ENCODE data around the gene SERPINB12.

SERPINB12 gene

GRCh38 chr18:63590966-63591695 is 49.0 kb downstream of the SERPINB12 start:
- H3K4me3 ChIP-seq (ENCODE audit: low read length) = no peak overlapping the region
- no peak for DNase-seq (ENCODE audit: low read depth, low spot score)

GRCh38 chr18:63591725-63592124 is 49.6 kb downstream of the SERPINB12 start:
- no peak for DNase-seq (ENCODE audit: low read depth, low spot score)
- no peak overlapping the region for H3K4me3 ChIP-seq (ENCODE audit: low read length)

DNA sequence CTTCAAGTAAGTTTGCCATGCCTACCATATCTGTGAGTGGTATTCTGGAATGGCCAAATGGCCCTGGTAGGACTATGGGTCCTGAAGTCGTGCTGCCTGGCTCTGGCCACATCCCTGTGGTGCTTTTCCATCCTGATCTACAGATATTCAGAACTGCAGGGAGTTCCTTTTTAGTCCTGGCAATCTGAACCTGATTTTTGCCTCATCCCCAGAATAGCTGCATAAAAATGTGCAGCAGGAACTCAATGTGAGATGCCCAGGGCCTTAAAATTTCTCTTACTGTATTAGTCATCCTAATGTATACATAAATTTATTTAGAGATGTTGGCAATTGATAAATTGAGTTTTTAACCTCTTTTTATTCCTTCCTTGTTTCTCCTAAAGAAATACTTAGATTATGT is 50.3 kb downstream of the SERPINB12 start:
- no peak for DNase-seq (ENCODE audit: low read depth, low spot score)
- H3K4me3 ChIP-seq (ENCODE audit: low read length) = no peak overlapping the region

DNA sequence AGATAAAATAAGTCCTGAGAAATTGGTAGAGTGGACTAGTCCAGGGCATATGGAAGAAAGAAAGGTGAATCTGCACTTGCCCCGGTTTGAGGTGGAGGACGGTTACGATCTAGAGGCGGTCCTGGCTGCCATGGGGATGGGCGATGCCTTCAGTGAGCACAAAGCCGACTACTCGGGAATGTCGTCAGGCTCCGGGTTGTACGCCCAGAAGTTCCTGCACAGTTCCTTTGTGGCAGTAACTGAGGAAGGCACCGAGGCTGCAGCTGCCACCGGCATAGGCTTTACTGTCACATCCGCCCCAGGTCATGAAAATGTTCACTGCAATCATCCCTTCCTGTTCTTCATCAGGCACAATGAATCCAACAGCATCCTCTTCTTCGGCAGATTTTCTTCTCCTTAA is 54.8 kb downstream of the SERPINB12 start:
- H3K4me3 ChIP-seq (ENCODE audit: low read length) = no peak overlapping the region
- DNase-seq (ENCODE audit: low read depth, low spot score) = no peak

DNA sequence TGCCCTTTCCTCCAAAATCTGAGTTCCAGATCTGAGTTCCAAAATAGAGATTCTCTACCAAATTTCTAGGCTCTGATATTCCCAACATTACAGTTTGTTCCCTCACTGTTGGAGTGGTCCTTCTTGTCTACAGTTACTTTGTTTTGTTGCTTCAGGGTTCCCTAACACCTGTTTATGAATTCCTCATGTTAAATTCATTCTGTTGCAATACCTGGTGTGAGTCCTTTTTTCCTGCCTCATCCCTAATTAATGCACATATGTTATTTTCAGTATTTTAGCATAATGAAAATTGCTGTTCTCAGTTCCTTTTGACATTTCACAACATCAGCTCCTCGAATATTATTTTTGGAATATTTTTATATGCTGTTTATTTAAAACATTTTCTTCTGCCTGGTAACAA is 61.2 kb downstream of the SERPINB12 start:
- no peak for DNase-seq (ENCODE audit: low read depth, low spot score)
- H3K4me3 ChIP-seq (ENCODE audit: low read length) = no peak overlapping the region

DNA sequence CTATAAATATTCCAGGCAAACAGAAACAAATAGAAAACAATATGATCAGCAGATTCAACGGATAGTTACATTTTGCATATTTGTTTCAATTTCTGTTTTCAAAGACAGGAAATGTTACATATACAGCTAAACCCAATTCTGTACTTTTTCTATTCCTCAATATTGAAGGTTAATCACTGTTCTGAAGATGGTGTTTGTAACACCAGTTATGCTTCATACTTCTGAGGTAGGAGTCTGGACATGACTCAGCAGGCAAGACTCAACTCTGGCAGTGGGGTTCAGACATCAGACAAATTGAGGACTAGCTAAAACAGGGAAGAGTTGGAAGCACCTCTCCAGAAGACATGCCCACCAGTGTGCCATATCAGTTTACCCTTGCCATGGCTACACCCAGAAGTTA is 61.6 kb downstream of the SERPINB12 start:
- no peak overlapping the region for H3K4me3 ChIP-seq (ENCODE audit: low read length)
- DNase-seq (ENCODE audit: low read depth, low spot score) = no peak

GRCh38 chr18:63604791-63605567 is 62.8 kb downstream of the SERPINB12 start:
- DNase-seq (ENCODE audit: low read depth, low spot score) = no peak
- no peak overlapping the region for H3K4me3 ChIP-seq (ENCODE audit: low read length)

GRCh38 chr18:63606526-63606925 is 64.4 kb downstream of the SERPINB12 start:
- no peak overlapping the region for H3K4me3 ChIP-seq (ENCODE audit: low read length)
- DNase-seq (ENCODE audit: low read depth, low spot score) = no peak

- no peak for DNase-seq (ENCODE audit: low read depth, low spot score)
- no peak overlapping the region for H3K4me3 ChIP-seq (ENCODE audit: low read length)
Observed at GRCh38 chr18:63613420-63613819, 71.3 kb downstream of the SERPINB12 start.

DNA sequence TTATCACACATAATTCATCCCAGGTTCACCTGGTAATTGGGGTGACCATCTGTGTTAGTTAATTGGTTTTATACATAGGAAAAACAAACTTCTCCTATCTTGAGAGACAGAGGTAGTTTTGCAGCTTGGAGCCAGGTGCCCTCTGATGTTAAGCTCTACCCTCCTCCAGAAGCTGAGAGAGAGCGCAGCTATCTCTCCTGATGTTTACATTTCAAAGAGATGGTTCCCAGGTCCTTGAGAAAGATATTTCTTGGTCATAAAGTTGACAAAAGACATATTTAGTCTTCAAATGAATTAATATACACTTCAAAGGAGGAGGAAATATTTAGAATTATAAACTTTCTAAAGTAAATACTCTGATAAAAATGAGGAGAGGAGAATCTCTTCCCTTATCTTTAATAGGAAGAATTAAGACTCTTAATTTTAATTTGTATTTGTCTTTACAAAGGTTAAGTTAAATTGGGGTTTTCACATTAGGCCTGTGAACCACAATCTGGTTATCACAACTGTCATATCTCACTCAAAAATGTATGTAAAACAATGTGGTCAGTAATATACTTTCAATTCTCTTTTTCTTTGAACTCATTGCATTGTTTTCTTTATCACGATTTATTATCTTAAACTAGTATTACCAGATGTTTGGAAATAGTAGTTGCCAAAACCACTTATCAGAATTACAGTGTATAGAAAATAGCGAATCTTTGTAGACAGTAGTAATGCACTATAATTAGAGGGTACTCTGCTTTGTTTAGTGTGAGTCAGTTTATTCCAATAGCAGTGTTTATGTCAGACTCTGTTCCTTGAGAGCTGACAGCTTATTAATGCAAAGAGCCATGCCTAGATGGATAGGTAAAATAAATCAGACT is 75.1 kb downstream of the SERPINB12 start:
- no peak overlapping the region for H3K4me3 ChIP-seq (ENCODE audit: low read length)
- no peak for DNase-seq (ENCODE audit: low read depth, low spot score)

DNA sequence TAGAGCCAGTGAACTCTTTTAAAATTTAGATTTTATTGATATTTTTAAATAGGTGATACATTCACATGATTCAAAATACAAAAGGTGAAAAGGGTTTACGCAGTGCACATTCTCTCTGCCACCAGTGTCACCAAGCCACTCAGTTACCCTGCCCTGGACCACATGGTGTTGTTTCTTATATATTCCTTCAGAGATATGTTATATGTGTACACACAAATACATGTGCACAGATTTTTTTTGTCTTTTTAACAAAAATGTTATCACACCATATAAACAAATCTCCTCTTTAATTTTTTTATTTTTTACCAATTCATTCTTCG is 75.7 kb downstream of the SERPINB12 start:
- DNase-seq (ENCODE audit: low read depth, low spot score) = no peak
- H3K4me3 ChIP-seq (ENCODE audit: low read length) = no peak overlapping the region

All from Jurkat, Clone E6-1 (cell line).